Fibroblast of lung (primary cell): ENCODE measurements around the gene OCA2.

Experiments used
- CTCF ChIP-seq, 2 donors: IDR thresholded peaks in 1 of 2; conservative IDR thresholded peaks in 1 of 2; 1 replicate in 1 of 2; 2 replicates in 1 of 2; pipeline ENCODE4 v1.5.1; 2011 to 2012; ENCODE audit warnings: low read length in 2 of 2, control low read depth in 1 of 2, inconsistent platforms in 1 of 2, low read depth in 1 of 2, mild to moderate bottlenecking in 1 of 2
- EZH2 ChIP-seq: IDR thresholded peaks from 2 replicates; pipeline ENCODE4 v1.5.1; 2012; ENCODE audit warnings: low read length, control low read depth, mild to moderate bottlenecking; ENCODE audit errors: missing control alignments

GRCh38 chr15:28058082-28058481 is 41.0 kb downstream of the OCA2 start:
- TF ChIP-seq CTCF (conservative IDR thresholded peaks at IDR 0.05 in 1 of 2, IDR thresholded peaks at IDR 0.05 in 1 of 2; ENCODE audit: low read depth in 1 of 2, low read length in 2 of 2) (no peak), EZH2 (no peak)
